C4-2B (cell line): Measurements from ENCODE around the gene ZNF445.

Experiments used
- H3K27ac ChIP-seq: fragments of 450-650 bp; 2 replicates; pipeline ENCODE4 v1.5.1; 2017
- CTCF ChIP-seq: fragments of 450-650 bp; conservative IDR thresholded peaks from 2 replicates; pipeline ENCODE4 v1.5.1; 2017; ENCODE audit warnings: mild to moderate bottlenecking
- ZFX ChIP-seq: fragments of 450-650 bp; IDR thresholded peaks from 2 replicates; pipeline ENCODE4 v1.6.1; 2017

ZNF445 gene

DNA sequence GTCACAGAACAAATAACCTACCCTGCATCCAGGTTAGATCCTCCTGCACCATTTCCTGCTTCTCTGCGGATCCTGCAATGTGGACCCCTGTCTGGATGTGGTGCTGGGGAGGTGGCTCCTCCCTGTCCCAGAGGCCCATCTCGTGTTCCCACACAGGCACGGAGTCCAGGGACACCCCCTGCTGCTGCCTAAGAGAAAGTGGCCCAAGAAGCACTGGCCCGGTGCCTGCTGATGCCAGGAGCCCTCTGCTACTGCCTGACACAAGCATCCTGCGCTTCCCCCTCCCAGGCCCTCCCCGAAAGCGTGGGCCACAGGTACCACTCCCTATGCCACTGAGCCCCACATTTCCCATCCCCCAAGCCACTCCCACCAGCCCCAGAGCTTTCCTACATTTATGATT lies 48.6 kb downstream of the ZNF445 start:
- TF ChIP-seq CTCF, result no peak
- no peak for TF ChIP-seq ZFX
- no peak overlapping the region for H3K27ac ChIP-seq

DNA sequence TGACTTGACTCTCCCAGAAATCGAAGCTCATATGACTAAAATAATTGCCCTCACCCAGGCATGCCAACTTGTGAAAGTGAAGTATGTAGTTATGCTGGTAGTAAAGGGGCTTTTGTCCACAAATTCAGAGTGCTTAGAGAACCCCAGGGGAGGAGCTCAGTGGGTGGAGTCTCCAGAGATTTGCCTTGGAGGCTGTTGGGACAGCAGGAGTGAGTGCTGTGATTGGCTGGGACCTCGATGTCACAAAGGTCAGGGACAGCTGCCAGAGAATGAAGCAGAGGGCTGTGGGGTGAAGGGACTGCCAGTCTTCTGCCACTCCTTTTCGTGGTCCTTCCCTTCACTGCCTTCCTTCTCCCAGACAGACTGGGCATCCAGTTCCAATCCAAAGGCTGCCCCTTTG lies 49.8 kb downstream of the ZNF445 start:
- TF ChIP-seq ZFX (no peak), CTCF (no peak)

DNA sequence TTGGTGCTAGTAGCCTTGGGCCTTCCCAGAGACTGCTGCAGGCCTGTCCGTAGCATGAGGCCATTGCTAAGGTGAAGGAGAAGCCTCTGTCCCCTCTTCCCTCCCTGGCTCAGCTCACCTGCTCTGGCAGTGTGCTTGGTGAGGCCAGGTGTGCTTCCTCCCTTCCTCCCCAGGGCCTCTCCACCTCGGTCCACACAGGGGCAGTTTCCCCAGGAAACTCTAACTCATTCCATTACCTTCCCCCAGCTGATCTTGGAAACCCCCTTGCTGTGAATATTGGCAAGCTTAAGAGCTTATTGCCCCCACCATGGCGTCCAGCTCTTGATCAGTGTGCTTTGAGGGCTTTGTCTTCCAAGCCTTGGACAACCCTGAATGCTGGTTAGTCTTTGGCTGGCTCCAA lies 52.7 kb downstream of the ZNF445 start:
- TF ChIP-seq ZFX (no peak), CTCF (no peak)
- H3K27ac ChIP-seq, result no peak overlapping the region

More for the DNA sequence above, 49.8 kb downstream of the ZNF445 start:
- no peak overlapping the region for H3K27ac ChIP-seq

DNA sequence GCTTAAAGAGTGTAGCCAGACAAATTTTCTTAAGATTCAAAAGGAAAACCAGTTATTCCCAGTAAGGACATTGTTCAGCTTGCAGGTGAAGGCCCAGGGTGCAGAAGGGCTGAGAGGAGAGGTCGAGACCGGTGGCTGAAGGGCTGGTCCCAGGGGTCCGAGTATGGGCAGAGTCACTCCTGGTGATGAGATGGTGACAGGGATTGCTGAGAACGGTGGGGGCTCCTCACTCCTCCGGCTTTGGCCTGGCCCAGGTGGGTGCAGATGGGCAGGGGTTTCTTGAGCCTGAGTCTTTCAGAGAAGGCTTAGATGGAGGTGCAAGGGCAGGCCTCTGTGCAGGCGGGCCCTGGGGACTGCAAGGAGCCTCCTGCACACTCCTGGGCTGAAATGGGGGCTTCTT lies 56.2 kb downstream of the ZNF445 start:
- TF ChIP-seq ZFX (no peak), CTCF (no peak)

GRCh38 chr3:44420676-44421075 lies 56.8 kb downstream of the ZNF445 start:
- no peak for TF ChIP-seq CTCF
- TF ChIP-seq ZFX, result no peak
- H3K27ac ChIP-seq, result no peak overlapping the region

More for the DNA sequence above, 56.2 kb downstream of the ZNF445 start:
- no peak overlapping the region for H3K27ac ChIP-seq

- no peak overlapping the region for H3K27ac ChIP-seq
- TF ChIP-seq ZFX (no peak), CTCF (no peak)
Measured at GRCh38 chr3:44419923-44420650, 57.4 kb downstream of the ZNF445 start.

- TF ChIP-seq CTCF (no peak), ZFX (no peak)
- H3K27ac ChIP-seq, result no peak overlapping the region
Measured at GRCh38 chr3:44419116-44419922, 58.2 kb downstream of the ZNF445 start.
